HG02943 (cell line): ENCODE results near the gene CHN2.

Source experiments
- ATAC-seq: cut with Tn5 transposase; IDR thresholded peaks from one replicate; pipeline ENCODE4 v1.9.1; 2021; ENCODE audit warnings: mild to moderate bottlenecking, low read depth, moderate library complexity; ENCODE audit not compliant: unreplicated experiment

Gene CHN2

GRCh38 chr7:29194594-29195427 lies at the start of gene CHN2:
Gene CHN2 (plus strand): TSS chr7:29194775.
- ATAC-seq, result no peak

GRCh38 chr7:29145553-29146056 lies 49.0 kb upstream of the CHN2 start:
- no peak for ATAC-seq

GRCh38 chr7:29146057-29146706 lies 48.4 kb upstream of the CHN2 start, which contains the start of gene CPVL:
Gene CPVL (minus strand): TSS chr7:29146537. CDS start chr7:29121061, 25,476 bp downstream.
- no peak for ATAC-seq

- no peak for ATAC-seq
These were observed 47.5 kb upstream of the CHN2 start for GRCh38 chr7:29146888-29147609.

- no peak for ATAC-seq
These were observed 46.8 kb upstream of the CHN2 start for GRCh38 chr7:29147821-29148220.

- ATAC-seq, result no peak
These were observed 45.5 kb upstream of the CHN2 start for GRCh38 chr7:29149036-29149435.

- no peak for ATAC-seq
These were observed 43.7 kb upstream of the CHN2 start for GRCh38 chr7:29150856-29151255.

- no peak for ATAC-seq
These were observed 40.5 kb upstream of the CHN2 start for GRCh38 chr7:29154076-29154475.

GRCh38 chr7:29156907-29157452 lies 37.6 kb upstream of the CHN2 start:
- no peak for ATAC-seq

- ATAC-seq, result no peak
These were observed 35.7 kb upstream of the CHN2 start for GRCh38 chr7:29158795-29159423.

GRCh38 chr7:29160080-29160479 lies 34.5 kb upstream of the CHN2 start:
- ATAC-seq, result no peak

- ATAC-seq, result no peak
These were observed 33.3 kb upstream of the CHN2 start for GRCh38 chr7:29161231-29161630.

GRCh38 chr7:29162577-29162976 lies 32.0 kb upstream of the CHN2 start:
- no peak for ATAC-seq

GRCh38 chr7:29163854-29164253 lies 30.7 kb upstream of the CHN2 start:
- ATAC-seq, result no peak

GRCh38 chr7:29167721-29168120 lies 26.9 kb upstream of the CHN2 start:
- no peak for ATAC-seq

- no peak for ATAC-seq
These were observed 23.8 kb upstream of the CHN2 start for GRCh38 chr7:29170781-29171180.

- no peak for ATAC-seq
These were observed 21.1 kb upstream of the CHN2 start for GRCh38 chr7:29173458-29173857.

- no peak for ATAC-seq
These were observed 16.5 kb upstream of the CHN2 start for GRCh38 chr7:29177963-29178600.

GRCh38 chr7:29179115-29179514 lies 15.5 kb upstream of the CHN2 start:
- ATAC-seq, result no peak

GRCh38 chr7:29184599-29184998 lies 10.0 kb upstream of the CHN2 start:
- no peak for ATAC-seq
